ENCODE data around the gene PDE9A.

DNA sequence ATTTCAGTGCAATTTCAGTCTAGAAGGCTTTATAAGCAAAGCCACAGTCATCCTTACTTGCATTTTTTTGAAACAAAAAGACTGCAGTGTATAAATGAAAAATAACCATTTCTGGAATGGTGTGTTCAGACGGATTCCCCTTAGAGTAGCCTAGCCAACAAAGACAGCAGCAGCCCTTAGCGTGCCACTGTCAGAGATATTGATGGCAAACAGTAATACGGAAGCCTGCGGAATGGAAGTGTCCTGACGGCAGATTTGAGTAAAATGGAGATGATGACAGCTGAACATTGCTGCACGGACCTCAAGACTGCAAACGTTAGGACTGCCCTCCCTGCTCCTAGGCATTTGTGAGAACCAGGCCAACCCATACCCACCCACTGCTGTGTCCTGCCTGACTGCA lies 54.7 kb downstream of the PDE9A start:
- TF ChIP-seq, protein P1, sequence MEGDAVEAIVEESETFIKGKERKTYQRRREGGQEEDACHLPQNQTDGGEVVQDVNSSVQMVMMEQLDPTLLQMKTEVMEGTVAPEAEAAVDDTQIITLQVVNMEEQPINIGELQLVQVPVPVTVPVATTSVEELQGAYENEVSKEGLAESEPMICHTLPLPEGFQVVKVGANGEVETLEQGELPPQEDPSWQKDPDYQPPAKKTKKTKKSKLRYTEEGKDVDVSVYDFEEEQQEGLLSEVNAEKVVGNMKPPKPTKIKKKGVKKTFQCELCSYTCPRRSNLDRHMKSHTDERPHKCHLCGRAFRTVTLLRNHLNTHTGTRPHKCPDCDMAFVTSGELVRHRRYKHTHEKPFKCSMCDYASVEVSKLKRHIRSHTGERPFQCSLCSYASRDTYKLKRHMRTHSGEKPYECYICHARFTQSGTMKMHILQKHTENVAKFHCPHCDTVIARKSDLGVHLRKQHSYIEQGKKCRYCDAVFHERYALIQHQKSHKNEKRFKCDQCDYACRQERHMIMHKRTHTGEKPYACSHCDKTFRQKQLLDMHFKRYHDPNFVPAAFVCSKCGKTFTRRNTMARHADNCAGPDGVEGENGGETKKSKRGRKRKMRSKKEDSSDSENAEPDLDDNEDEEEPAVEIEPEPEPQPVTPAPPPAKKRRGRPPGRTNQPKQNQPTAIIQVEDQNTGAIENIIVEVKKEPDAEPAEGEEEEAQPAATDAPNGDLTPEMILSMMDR (IDR thresholded peaks at IDR 0.05), result no peak
- no peak for TF ChIP-seq POLR2A (IDR thresholded peaks at IDR 0.05)
